C4-2B (cell line): ENCODE measurements around the gene AFF2.

ENCODE experiments used
- H3K27ac ChIP-seq: fragments of 450-650 bp; 2 replicates; pipeline ENCODE4 v1.5.1; 2017
- ZFX ChIP-seq: fragments of 450-650 bp; IDR thresholded peaks from 2 replicates; pipeline ENCODE4 v1.6.1; 2017
- TF ChIP-seq, protein P1 (sequence below): fragments of 450-650 bp; conservative IDR thresholded peaks from 2 replicates; pipeline ENCODE4 v1.5.1; 2017; ENCODE audit warnings: mild to moderate bottlenecking

Gene AFF2

GRCh38 chrX:148568763-148569162, 68.3 kb downstream of the AFF2 start:
- H3K27ac ChIP-seq: no peak overlapping the region
- TF ChIP-seq ZFX: no peak
- TF ChIP-seq, protein P1, sequence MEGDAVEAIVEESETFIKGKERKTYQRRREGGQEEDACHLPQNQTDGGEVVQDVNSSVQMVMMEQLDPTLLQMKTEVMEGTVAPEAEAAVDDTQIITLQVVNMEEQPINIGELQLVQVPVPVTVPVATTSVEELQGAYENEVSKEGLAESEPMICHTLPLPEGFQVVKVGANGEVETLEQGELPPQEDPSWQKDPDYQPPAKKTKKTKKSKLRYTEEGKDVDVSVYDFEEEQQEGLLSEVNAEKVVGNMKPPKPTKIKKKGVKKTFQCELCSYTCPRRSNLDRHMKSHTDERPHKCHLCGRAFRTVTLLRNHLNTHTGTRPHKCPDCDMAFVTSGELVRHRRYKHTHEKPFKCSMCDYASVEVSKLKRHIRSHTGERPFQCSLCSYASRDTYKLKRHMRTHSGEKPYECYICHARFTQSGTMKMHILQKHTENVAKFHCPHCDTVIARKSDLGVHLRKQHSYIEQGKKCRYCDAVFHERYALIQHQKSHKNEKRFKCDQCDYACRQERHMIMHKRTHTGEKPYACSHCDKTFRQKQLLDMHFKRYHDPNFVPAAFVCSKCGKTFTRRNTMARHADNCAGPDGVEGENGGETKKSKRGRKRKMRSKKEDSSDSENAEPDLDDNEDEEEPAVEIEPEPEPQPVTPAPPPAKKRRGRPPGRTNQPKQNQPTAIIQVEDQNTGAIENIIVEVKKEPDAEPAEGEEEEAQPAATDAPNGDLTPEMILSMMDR: no peak

GRCh38 chrX:148572337-148572736, 71.9 kb downstream of the AFF2 start:
- TF ChIP-seq ZFX: no peak
- TF ChIP-seq, protein P1: no peak
- no peak overlapping the region for H3K27ac ChIP-seq

- no peak overlapping the region for H3K27ac ChIP-seq
- no peak for TF ChIP-seq ZFX
- TF ChIP-seq, protein P1: no peak
These were observed 72.7 kb downstream of the AFF2 start for GRCh38 chrX:148573119-148573518.

DNA sequence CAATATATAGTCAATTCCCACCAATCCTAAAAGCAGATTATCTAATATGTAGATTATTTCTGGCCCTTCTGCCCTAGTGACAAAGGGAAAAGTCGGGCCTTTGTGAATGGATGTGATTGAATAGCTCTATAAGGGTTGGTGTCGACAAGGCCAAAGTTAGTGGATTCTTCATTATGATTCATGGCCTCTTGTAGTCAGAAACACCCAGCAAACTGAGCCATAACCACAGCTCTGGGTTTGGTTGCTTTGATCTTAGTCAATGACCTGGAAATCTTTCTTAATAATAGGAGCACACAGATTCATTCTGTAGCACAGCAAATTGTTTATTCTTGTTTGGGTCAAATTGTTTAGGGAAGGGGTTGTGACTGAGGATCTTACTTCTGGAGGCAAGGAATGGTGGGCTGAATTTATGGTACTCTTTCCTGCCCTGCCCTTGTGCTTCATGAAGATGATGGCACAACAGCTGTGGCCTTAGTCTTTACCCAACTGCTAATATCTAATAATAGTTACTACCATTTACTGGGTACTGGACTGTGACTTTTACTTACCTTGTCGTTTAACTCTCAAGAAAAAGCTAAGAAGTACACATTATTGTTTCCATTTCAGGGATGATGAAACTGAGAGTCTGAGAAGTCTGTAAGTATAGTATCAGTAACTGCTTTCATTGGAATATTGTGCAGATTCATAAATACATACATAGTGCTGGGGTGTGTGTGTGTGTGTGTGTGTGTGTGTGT, 74.0 kb downstream of the AFF2 start:
- no peak for TF ChIP-seq ZFX
- TF ChIP-seq, protein P1: no peak
- H3K27ac ChIP-seq: no peak overlapping the region

GRCh38 chrX:148576396-148576795, 76.0 kb downstream of the AFF2 start:
- H3K27ac ChIP-seq: no peak overlapping the region

GRCh38 chrX:148577741-148578140, 77.3 kb downstream of the AFF2 start:
- TF ChIP-seq, protein P1: no peak
- no peak for TF ChIP-seq ZFX
- no peak overlapping the region for H3K27ac ChIP-seq

More at GRCh38 chrX:148576396-148576795, 76.0 kb downstream of the AFF2 start:
- TF ChIP-seq ZFX: no peak
- TF ChIP-seq, protein P1: no peak

DNA sequence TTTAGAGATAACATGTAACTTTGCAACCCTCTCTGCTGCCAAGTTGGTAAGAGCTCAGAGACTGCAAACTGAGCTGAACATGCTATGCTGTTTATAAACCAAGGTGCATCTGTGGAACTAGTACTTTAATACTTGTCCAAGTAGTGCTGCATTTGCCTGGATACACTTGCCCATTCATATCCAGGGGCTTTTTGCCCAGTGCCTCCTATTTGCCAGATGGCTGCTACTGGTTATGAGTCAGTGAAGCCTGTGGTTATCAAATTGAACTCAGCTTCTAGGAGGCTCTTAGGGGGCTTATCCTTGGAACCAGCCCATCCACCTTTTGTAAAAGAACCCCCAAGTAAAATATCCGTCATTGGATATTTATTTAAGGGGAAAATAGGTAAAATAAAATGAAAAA, 79.6 kb downstream of the AFF2 start:
- no peak for TF ChIP-seq ZFX
- TF ChIP-seq, protein P1: no peak
- no peak overlapping the region for H3K27ac ChIP-seq
